ENCODE data around the gene MRPL39.

DNA sequence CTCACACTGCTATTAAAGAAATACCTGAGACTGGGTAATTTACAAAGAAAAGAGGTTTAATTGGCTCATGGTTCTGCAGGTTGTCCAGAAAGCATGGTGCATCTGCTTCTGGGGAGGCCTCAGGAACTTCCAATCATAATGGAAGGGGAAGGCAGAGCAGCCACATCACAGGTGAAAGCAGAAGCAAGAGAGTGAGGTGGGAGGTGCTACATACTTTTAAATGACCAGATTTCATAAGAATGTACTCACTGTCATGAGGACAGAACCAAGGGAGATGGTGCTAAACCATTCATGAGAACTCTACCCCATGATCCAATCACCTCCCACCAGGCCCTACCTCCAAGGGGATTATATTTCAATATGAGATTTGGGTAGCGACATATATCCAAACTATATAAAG is 55.7 kb downstream of the MRPL39 start:
- no peak for TF ChIP-seq POLR2AphosphoS5 (IDR thresholded peaks at IDR 0.05; ENCODE audit: low read depth, low read length)
- no peak for TF ChIP-seq POLR2A (IDR thresholded peaks at IDR 0.05; ENCODE audit: low read depth, low read length)
- TF ChIP-seq POU2F2 (IDR thresholded peaks at IDR 0.05; ENCODE audit: low read depth, low read length): no peak
- TF ChIP-seq TAF1 (IDR thresholded peaks at IDR 0.05; ENCODE audit: low read depth, low read length): no peak
